SK-N-SH treated with all-trans-retinoic acid at 6 μM for 48 hours (cell line): Measurements from ENCODE around the gene PRR23E.

Experiments used
- CSDC2 ChIP-seq: fragments of 250-450 bp; sonication (Bioruptor Pico); IDR thresholded peaks from 2 replicates; pipeline ENCODE4 v1.5.0; 2020; ENCODE audit warnings: mild to moderate bottlenecking, moderate library complexity
- PATZ1 ChIP-seq: fragments of 250-450 bp; sonication (Bioruptor Pico); IDR thresholded peaks from 2 replicates; pipeline ENCODE4 v1.8.0; 2020; ENCODE audit warnings: mild to moderate bottlenecking, moderate library complexity, borderline replicate concordance
- RARB ChIP-seq: fragments of 250-450 bp; sonication (Bioruptor Pico); IDR thresholded peaks from 2 replicates; pipeline ENCODE4 v1.8.0; 2021; ENCODE audit warnings: mild to moderate bottlenecking, moderate library complexity
- ZFP3 ChIP-seq: fragments of 250-450 bp; sonication (Bioruptor Pico); IDR thresholded peaks from 2 replicates; pipeline ENCODE4 v1.5.0; 2020; ENCODE audit warnings: mild to moderate bottlenecking, moderate library complexity
- TF ChIP-seq, protein P1 (sequence below): fragments of 250-450 bp; sonication (Bioruptor Pico); IDR thresholded peaks from 2 replicates; pipeline ENCODE4 v1.8.0; 2021; ENCODE audit warnings: low read depth, mild to moderate bottlenecking, moderate library complexity, borderline replicate concordance

DNA sequence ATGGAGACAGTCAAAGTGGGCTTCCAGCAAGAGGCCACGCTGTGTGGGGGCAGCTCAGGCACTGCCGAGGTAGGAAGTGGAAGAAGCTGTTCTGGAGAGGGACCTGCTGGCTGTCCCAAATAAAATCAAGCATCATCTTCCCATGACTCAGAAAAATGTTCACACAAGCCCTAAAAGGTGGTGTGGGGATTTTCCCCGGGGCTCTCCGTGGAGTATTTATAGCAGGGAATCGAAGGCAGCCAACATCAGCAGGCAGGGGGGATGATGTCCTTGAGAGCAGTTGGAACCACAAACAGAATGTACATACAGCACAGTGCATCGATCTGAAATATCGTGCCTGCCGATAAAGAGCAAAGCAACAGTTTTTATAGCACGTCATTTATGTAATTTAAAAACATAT lies 27.6 kb downstream of the PRR23E start:
- TF ChIP-seq, protein P1, sequence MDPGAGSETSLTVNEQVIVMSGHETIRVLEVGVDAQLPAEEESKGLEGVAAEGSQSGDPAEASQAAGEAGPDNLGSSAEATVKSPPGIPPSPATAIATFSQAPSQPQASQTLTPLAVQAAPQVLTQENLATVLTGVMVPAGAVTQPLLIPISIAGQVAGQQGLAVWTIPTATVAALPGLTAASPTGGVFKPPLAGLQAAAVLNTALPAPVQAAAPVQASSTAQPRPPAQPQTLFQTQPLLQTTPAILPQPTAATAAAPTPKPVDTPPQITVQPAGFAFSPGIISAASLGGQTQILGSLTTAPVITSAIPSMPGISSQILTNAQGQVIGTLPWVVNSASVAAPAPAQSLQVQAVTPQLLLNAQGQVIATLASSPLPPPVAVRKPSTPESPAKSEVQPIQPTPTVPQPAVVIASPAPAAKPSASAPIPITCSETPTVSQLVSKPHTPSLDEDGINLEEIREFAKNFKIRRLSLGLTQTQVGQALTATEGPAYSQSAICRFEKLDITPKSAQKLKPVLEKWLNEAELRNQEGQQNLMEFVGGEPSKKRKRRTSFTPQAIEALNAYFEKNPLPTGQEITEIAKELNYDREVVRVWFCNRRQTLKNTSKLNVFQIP (CRISPR knock-in tag), result no peak
- TF ChIP-seq ZFP3 (CRISPR knock-in tag) (no peak), RARB (CRISPR knock-in tag) (no peak), CSDC2 (CRISPR knock-in tag) (no peak), PATZ1 (CRISPR knock-in tag) (no peak)
